Stimulated activated memory B cell treated with anti-CD40 and anti-IgM and Interleukin-4, amounts not matched to agents 10 μg/mL and 1 μg/mL and 100 μg/mL, for 72 hours (primary cell): ENCODE results near the gene EPS8.
"Not testable (repeated sequence)": the region's sequence is repeated elsewhere in the genome, so short reads cannot be mapped to it uniquely, and the experiment has no call there.

ENCODE experiments used
- ATAC-seq: fragments of 150-1000 bp; cut with Tn5 transposase; 2 replicates; pipeline ENCODE4 v1.10.0; 2021
- H3K27ac Mint-ChIP-seq: one replicate; pipeline ENCODE4 v1.8.0; 2022; ENCODE audit warnings: mild to moderate bottlenecking, mixed read lengths
- H3K27me3 Mint-ChIP-seq: one replicate; pipeline ENCODE4 v1.8.0; 2022; ENCODE audit warnings: mixed read lengths
- H3K36me3 Mint-ChIP-seq: one replicate; pipeline ENCODE4 v1.8.0; 2022; ENCODE audit warnings: mixed read lengths
- H3K4me1 Mint-ChIP-seq: one replicate; pipeline ENCODE4 v1.8.0; 2022; ENCODE audit warnings: mixed read lengths
- H3K4me3 Mint-ChIP-seq: one replicate; pipeline ENCODE4 v1.8.0; 2022; ENCODE audit warnings: mild to moderate bottlenecking, moderate library complexity, mixed read lengths
- H3K9me3 Mint-ChIP-seq: one replicate; pipeline ENCODE4 v1.8.0; 2022; ENCODE audit warnings: mixed read lengths

The EPS8 gene

DNA sequence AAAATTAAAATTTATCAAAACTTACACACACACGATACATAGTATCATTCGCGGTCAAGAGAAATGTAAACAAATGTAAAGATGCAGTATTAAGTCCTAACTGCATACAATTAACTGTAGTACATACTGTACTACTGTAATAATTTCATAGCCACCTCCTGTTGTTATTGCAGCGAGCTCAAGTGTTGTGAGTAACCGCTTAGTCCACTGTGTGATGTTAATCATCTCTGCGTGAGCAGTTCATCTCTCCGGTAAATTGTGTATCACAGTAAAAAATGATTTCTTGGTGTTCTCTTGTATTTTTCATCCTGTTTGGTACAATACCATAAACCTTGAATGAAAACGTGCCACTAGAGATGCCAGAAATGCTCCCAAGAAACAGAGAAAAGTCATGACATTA, 6.5 kb downstream of the EPS8 start:
- no peak for ATAC-seq
- Mint-ChIP-seq H3K27ac (no peak overlapping the region), H3K4me1 (no peaks in the 10 kb centered on the region), H3K27me3 (peaks cover 51% of the 10 kb centered on the region), H3K4me3 (no peak overlapping the region), H3K36me3 (no peaks in the 10 kb centered on the region), H3K9me3 (no peaks in the 10 kb centered on the region)

DNA sequence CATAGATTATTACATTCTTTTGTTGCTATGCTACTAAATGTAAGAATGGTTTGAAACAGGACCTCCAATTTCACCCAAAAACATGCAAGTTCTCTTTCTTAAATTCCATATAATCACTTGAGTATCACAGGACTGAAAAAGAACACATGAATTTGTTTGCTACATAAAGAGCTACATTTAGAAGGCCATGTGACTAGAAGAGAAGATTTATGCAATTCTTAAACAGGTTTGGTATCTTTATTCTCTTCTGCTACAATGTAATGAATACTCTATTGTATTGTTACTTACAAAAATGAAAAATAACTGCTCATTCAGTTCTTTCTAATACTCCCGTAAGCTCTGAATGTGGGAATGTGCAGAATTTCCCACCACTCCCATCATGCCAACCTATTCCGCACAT, 9.3 kb downstream of the EPS8 start:
- Mint-ChIP-seq H3K36me3 (no peaks in the 10 kb centered on the region), H3K27me3 (peaks cover 51% of the 10 kb centered on the region), H3K27ac (no peak overlapping the region), H3K9me3 (no peaks in the 10 kb centered on the region), H3K4me3 (no peak overlapping the region), H3K4me1 (no peaks in the 10 kb centered on the region)
- no peak for ATAC-seq

DNA sequence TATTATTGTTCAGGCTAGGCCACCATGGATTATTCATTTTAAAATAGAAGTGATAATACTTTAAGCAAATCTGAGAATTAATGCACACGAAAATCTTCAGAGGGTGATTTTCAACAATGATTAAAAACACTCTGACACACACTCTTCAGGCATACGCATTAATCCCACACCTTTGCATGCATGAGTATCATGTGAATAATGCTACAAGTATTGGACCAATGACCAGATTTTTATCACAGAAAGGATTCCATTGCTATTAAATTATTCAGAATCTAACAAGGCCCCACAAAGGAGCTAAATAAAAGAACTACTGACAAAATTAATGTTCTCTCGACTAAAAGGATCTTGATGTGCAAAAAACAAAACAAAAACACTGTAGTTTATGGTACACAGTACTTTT, 11.1 kb downstream of the EPS8 start:
- H3K4me1 Mint-ChIP-seq: no peaks in the 10 kb centered on the region
- no peak overlapping the region for H3K4me3 Mint-ChIP-seq
- H3K36me3 Mint-ChIP-seq: no peaks in the 10 kb centered on the region
- peaks cover 41% of the 10 kb centered on the region for H3K27me3 Mint-ChIP-seq
- H3K27ac Mint-ChIP-seq: no peak overlapping the region
- no peak for ATAC-seq
- no peaks in the 10 kb centered on the region for H3K9me3 Mint-ChIP-seq

DNA sequence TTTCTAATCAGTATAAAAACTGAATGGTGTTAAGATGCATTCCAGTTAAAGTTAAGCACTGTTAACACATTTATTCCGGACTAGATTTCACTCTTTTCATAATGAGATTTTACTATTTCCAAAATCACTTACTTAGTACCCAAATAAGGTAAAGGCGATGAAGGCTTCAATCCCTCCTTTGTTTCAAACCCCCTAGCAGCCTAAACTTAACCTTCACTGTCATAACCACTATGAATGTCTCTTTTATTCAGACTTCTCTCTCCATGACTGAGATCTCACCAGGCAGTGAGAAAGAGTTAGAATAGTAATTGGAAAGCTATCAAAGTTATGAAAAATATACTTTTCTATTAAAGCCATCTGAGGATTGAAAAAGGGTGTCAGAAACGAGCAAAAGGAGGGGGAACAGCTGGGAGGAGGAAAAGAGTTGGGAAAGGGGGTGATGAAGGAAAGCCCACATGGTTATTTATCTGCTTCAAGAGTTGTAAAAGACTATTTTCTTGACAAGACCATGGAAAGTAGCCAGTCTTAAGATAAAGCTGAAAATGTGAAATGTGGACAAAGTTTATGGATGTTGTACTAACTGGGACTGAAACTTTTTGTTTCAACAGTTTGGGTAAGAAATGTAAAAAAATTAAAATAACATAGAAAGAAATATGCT, 11.7 kb downstream of the EPS8 start:
- no peak for ATAC-seq
- Mint-ChIP-seq H3K9me3 (no peaks in the 10 kb centered on the region), H3K4me3 (no peak overlapping the region), H3K27ac (no peak overlapping the region), H3K4me1 (no peaks in the 10 kb centered on the region), H3K27me3 (peaks cover 41% of the 10 kb centered on the region), H3K36me3 (no peaks in the 10 kb centered on the region)

DNA sequence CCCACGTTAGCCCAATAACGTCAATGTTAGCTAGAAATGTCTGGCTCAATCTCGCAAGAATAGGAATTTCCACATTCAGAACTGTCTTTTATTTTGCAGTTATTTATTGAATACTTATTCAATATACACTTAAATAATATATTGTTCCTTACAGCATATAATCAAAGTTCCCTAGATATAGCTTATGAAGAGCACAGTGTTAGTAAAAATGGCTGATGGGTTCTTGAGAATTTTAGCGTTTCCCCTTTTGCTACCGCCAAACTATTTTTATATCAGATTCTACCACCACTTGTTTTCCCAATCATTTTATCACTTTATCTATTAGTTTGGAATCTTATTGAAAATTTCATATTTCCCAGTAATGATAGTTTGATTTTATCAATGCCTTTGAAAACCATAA, 12.7 kb downstream of the EPS8 start:
- H3K36me3 Mint-ChIP-seq: no peaks in the 10 kb centered on the region

DNA sequence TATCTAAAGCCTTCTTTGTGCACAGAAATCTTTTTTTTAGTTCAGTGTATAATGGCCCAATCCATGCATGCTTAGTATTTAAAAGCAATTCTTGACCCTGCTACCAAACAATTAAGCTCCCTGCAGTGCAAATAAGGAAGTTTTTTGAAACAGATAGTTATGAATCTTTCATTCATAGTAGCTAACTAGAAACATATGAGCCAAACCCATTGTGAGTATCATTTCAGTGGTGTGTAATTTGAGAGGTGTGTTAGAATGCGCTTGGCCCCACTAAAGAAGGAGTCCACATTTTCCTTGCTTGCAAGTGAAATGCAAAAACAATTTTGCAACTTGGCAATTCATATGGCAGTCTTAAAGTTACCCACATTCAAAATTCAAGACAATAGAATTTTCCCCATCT, 14.4 kb downstream of the EPS8 start:
- no peak for ATAC-seq
- H3K4me3 Mint-ChIP-seq: no peak overlapping the region
- no peak overlapping the region for H3K27ac Mint-ChIP-seq
- H3K9me3 Mint-ChIP-seq: no peaks in the 10 kb centered on the region
- H3K36me3 Mint-ChIP-seq: no peaks in the 10 kb centered on the region
- peaks cover 28% of the 10 kb centered on the region for H3K27me3 Mint-ChIP-seq
- no peaks in the 10 kb centered on the region for H3K4me1 Mint-ChIP-seq

More for the DNA sequence above, 12.7 kb downstream of the EPS8 start:
- H3K4me1 Mint-ChIP-seq: no peaks in the 10 kb centered on the region
- no peaks in the 10 kb centered on the region for H3K9me3 Mint-ChIP-seq
- ATAC-seq: no peak
- no peak overlapping the region for H3K27ac Mint-ChIP-seq
- peaks cover 35% of the 10 kb centered on the region for H3K27me3 Mint-ChIP-seq
- no peak overlapping the region for H3K4me3 Mint-ChIP-seq

DNA sequence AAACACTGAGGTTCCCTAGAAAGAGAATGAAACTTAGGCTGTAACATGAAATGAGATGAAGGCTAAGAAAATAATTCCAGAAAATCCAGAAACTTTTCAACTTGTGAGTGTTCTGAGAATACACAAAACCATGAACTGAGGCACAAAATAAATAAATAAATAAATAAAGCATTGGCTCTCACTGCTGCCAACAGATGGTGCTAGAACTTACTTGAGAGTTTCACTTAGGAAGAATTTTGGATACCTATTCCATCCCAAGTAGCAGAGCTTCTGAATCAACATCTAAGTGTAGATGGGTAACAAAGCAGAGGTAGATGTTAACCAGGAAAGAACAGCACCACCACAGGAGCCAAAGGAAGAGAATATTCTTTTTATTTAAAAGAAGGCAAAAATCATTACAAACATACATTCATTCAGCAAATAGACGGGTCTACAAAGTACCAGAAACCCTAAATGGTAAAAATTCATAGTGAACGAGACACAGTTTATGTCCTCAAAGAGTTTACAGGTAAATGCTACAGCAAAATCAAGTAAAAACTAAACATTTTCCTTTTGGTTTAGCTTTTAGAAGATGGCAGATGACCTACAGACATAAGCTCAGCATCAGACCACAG, 16.7 kb downstream of the EPS8 start:
- H3K27me3 Mint-ChIP-seq: peaks cover 13% of the 10 kb centered on the region
- H3K9me3 Mint-ChIP-seq: no peaks in the 10 kb centered on the region
- no peak for ATAC-seq
- H3K4me3 Mint-ChIP-seq: no peak overlapping the region
- H3K4me1 Mint-ChIP-seq: no peaks in the 10 kb centered on the region
- H3K36me3 Mint-ChIP-seq: no peaks in the 10 kb centered on the region
- H3K27ac Mint-ChIP-seq: no peak overlapping the region

DNA sequence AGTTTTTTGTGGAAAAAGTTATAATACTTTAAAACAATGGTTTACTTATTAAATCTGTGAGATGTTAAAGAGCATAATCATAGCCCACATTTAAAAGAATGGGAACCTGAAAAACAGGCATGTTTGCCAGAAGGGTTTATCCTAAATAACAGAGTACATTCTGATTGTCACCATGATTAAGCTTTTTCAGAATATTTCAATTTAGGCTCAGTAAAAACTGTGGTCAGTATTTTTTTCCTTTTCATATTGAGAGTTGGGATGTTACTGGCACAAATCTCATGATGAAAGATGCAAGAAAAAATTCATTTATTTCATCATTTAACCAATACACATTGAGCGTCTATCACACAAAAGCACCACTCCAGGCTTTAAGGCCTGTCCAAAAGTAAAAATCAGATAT, 18.6 kb downstream of the EPS8 start:
- Mint-ChIP-seq H3K27ac (no peak overlapping the region), H3K9me3 (no peaks in the 10 kb centered on the region), H3K4me1 (no peaks in the 10 kb centered on the region), H3K36me3 (no peaks in the 10 kb centered on the region), H3K27me3 (no peaks in the 10 kb centered on the region), H3K4me3 (no peak overlapping the region)
- no peak for ATAC-seq

DNA sequence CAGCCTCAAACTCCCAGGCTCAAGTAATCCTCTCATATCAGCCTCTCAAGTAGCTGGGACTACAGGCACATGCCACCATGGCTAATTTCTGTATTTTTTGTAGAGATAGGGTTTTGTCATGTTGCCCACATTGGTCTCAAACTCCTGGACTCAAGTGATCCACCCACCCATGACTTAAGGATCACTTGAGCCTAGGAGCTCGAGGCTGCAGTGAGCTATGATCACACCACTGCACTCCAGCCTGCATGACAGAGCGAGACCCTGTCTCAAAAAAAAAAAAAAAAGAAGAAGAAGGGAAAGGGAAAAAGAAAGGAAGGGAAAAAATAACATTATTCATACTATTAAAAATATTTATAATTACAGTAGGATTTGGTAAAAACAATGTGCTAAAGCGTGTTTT, 19.2 kb downstream of the EPS8 start:
- Mint-ChIP-seq H3K9me3 (no peaks in the 10 kb centered on the region), H3K36me3 (no peaks in the 10 kb centered on the region), H3K4me1 (no peaks in the 10 kb centered on the region), H3K27me3 (no peaks in the 10 kb centered on the region), H3K27ac (no peak overlapping the region), H3K4me3 (no peak overlapping the region)
- no peak for ATAC-seq

DNA sequence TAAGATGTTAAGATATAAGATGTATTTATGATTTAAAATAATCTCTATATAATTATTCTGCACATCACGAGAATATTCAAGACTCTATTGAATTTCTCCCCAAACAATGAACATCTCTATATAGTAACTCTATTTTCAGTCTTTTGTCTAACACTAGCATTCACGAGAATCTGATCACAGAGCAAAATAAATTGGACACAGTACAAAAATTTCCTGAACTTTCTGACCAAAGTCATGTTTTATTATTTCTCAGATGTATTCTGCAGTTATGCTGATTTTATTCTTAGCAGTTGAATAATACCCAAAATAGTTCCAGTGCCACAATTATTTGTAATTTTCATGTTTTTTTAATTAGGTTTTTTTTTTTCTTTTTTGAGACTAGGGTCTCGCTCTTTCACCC, 19.6 kb downstream of the EPS8 start:
- ATAC-seq: no peak
- Mint-ChIP-seq H3K27ac (no peak overlapping the region), H3K27me3 (no peaks in the 10 kb centered on the region), H3K4me3 (no peak overlapping the region), H3K4me1 (no peaks in the 10 kb centered on the region), H3K36me3 (no peaks in the 10 kb centered on the region), H3K9me3 (no peaks in the 10 kb centered on the region)

DNA sequence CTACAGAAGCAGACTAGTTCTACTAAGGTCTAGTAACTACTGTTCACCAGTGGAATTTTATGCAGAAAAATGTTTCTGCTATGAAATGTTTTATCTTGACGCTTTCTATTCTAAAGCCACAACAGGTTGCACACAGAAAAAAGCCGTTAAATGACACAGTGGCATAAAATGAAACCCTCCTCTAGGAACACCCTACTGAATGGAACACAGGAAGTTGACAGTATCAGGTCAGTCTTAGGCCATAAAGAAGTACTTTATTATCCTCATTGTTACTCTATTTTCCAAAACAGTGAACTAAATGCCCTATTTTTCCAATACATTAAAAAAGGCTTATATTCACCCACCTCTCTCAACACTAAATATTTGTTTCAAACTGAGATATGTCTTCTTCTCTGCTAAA, 21.9 kb downstream of the EPS8 start:
- no peak overlapping the region for H3K27ac Mint-ChIP-seq
- ATAC-seq: no peak
- H3K4me1 Mint-ChIP-seq: no peaks in the 10 kb centered on the region
- no peak overlapping the region for H3K4me3 Mint-ChIP-seq
- no peaks in the 10 kb centered on the region for H3K9me3 Mint-ChIP-seq
- no peaks in the 10 kb centered on the region for H3K27me3 Mint-ChIP-seq
- no peaks in the 10 kb centered on the region for H3K36me3 Mint-ChIP-seq

DNA sequence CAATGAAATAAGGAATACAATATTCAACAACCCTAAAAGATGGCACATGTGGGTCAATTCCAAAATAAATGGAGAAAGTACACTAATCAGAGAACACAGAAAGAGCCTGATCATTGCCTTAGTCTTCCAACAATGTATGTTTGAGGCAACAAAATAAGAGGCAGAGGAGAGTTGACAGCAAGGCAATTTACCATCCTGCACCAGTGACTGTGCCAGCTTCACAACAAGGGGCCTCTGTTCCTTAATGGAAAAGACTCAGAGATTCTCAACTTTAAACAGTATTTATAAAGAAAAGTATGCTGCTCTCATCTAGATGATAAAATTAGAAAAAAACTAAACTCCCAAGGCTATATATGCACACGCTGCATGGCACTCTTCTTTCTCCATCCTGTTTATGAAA, 25.9 kb downstream of the EPS8 start:
- no peaks in the 10 kb centered on the region for H3K36me3 Mint-ChIP-seq
- H3K4me1 Mint-ChIP-seq: no peaks in the 10 kb centered on the region
- no peaks in the 10 kb centered on the region for H3K9me3 Mint-ChIP-seq
- no peak for ATAC-seq
- peaks cover 9% of the 10 kb centered on the region for H3K27me3 Mint-ChIP-seq
- H3K27ac Mint-ChIP-seq: no peak overlapping the region
- no peak overlapping the region for H3K4me3 Mint-ChIP-seq

DNA sequence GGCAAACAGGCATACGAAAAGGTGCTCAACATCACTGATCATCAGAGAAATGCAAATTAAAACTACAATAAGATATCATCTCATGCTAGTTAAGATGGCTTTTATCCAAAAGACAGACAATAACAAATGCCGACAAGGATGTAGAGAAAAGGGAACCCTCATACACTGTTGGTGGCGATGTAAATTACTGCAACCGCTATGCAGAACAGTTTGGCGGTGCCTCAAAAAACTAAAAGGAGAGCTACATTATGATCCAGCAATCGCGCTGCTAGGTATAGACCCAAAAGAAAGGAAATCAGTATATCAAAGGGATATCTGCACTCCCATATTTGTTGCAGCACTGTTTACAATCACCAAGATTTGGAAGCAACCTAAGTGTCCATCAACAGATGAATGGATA, 27.0 kb downstream of the EPS8 start:
- H3K27me3 Mint-ChIP-seq, H3K4me1 Mint-ChIP-seq, H3K9me3 Mint-ChIP-seq, H3K36me3 Mint-ChIP-seq, H3K27ac Mint-ChIP-seq, ATAC-seq, H3K4me3 Mint-ChIP-seq: not testable (repeated sequence)

DNA sequence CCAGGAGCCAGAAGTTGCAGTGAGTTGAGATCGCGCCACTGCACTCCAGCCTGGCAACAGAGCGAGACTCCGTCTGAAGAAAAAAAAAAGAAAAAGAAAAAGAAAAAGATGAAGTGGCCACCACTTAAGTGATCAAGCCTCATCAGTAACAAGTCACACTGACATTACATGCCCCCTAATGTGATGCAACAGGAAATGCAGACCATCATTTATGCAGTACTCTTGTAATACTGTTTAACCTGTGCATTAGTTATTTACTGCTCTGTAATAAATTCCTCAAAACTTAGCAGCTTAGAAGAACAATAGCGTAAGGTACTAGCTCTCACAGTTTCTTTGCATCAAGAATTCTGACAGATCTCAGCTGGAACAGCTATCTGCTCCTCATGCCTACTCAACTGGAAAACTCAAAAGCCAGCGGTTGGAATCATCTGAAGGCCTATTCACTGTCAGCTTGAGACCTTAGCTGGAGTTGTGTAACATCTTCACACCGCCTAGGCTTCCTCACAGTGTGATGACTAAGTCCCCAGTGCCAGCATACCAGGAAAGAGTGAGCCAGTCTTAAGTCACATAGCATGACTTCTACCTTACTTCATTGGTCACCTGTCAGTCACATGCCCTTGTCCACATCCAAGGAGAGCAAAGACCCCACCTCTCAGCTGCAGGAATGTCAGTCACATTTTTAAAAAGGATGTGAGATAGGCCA, 31.5 kb downstream of the EPS8 start:
- H3K36me3 Mint-ChIP-seq: no peaks in the 10 kb centered on the region
- H3K27me3 Mint-ChIP-seq: peaks cover 21% of the 10 kb centered on the region
- H3K4me3 Mint-ChIP-seq: no peak overlapping the region
- no peak for ATAC-seq
- H3K27ac Mint-ChIP-seq: no peak overlapping the region
- no peaks in the 10 kb centered on the region for H3K9me3 Mint-ChIP-seq
- H3K4me1 Mint-ChIP-seq: no peaks in the 10 kb centered on the region

DNA sequence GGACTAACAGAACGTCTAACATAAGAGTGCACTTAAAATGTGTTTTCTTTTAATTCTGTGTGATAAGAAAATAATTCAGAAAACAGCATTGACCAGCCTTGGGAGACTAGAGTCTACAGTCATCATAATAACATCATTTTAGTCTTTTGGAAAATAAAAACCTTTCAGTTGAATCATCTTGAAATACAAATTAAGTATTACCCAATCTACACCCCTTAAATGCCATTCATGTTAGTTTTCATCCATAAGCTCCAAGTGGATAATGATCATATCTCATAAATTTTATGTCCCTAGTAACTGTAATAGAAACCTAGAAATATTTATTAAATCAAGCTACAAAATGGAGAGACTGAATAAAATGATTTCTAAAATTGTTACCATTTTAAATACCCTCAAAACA, 32.4 kb downstream of the EPS8 start:
- H3K4me3 Mint-ChIP-seq: no peak overlapping the region
- no peaks in the 10 kb centered on the region for H3K36me3 Mint-ChIP-seq
- no peaks in the 10 kb centered on the region for H3K4me1 Mint-ChIP-seq
- no peaks in the 10 kb centered on the region for H3K9me3 Mint-ChIP-seq
- no peak for ATAC-seq
- H3K27me3 Mint-ChIP-seq: peaks cover 21% of the 10 kb centered on the region
- H3K27ac Mint-ChIP-seq: no peak overlapping the region

DNA sequence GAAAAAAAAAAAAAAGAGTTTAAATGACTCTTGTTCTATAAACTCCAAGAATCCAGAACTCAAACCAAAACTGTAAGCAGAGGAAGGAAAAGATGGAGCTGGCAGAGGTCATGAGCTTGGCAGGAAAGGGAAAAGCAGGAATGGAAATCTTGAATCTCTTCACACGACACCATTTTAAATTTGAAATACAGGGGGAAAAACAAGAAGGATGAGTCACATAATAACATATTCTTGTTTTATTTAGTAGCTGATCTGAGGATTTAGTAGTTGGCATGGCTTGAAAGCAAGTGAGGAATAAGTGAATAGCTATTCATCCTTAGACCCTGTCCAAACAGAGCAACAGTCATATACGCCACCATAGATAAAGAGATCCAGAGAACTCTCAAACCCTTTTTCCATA, 35.0 kb downstream of the EPS8 start:
- Mint-ChIP-seq H3K9me3 (no peaks in the 10 kb centered on the region), H3K27me3 (peaks cover 12% of the 10 kb centered on the region), H3K36me3 (no peaks in the 10 kb centered on the region), H3K4me1 (no peaks in the 10 kb centered on the region), H3K4me3 (no peak overlapping the region), H3K27ac (no peak overlapping the region)
- ATAC-seq: no peak
